ENCODE data around the gene OSBP2.
"Not testable (repeated sequence)": the region's sequence is repeated elsewhere in the genome, so short reads cannot be mapped to it uniquely, and the experiment has no call there.

The OSBP2 gene

GRCh38 chr22:30718491-30718890, 23.8 kb downstream of the OSBP2 start:
- no peak for DNase-seq (ENCODE audit: low read depth)

GRCh38 chr22:30718938-30719337, 24.3 kb downstream of the OSBP2 start:
- DNase-seq (ENCODE audit: low read depth): no peak

- DNase-seq (ENCODE audit: low read depth): no peak
Observed at GRCh38 chr22:30720263-30720837, 25.7 kb downstream of the OSBP2 start.

- no peak for DNase-seq (ENCODE audit: low read depth)
Observed at GRCh38 chr22:30721741-30722140, 27.1 kb downstream of the OSBP2 start.

GRCh38 chr22:30728826-30729225, 34.2 kb downstream of the OSBP2 start:
- no peak for DNase-seq (ENCODE audit: low read depth)

- no peak for DNase-seq (ENCODE audit: low read depth)
Observed at GRCh38 chr22:30731658-30732057, 37.0 kb downstream of the OSBP2 start.

GRCh38 chr22:30732426-30732825, 37.8 kb downstream of the OSBP2 start:
- no peak for DNase-seq (ENCODE audit: low read depth)

GRCh38 chr22:30733181-30733631, 38.5 kb downstream of the OSBP2 start:
- DNase-seq (ENCODE audit: low read depth): no peak

- DNase-seq (ENCODE audit: low read depth): not testable (repeated sequence)
Observed at GRCh38 chr22:30740007-30740406, 45.3 kb downstream of the OSBP2 start.

- not testable (repeated sequence) for DNase-seq (ENCODE audit: low read depth)
Observed at GRCh38 chr22:30740511-30740910, 45.8 kb downstream of the OSBP2 start.

GRCh38 chr22:30742291-30743256, 47.9 kb downstream of the OSBP2 start:
- DNase-seq (ENCODE audit: low read depth): no peak

GRCh38 chr22:30743257-30744020, 48.8 kb downstream of the OSBP2 start:
- DNase-seq (ENCODE audit: low read depth): no peak

GRCh38 chr22:30744224-30744623, 49.5 kb downstream of the OSBP2 start:
- no peak for DNase-seq (ENCODE audit: low read depth)

GRCh38 chr22:30747493-30747892, 52.8 kb downstream of the OSBP2 start:
- DNase-seq (ENCODE audit: low read depth): no peak

GRCh38 chr22:30749272-30749671, 54.6 kb downstream of the OSBP2 start:
- DNase-seq (ENCODE audit: low read depth): no peak

- DNase-seq (ENCODE audit: low read depth): no peak
Observed at GRCh38 chr22:30749849-30750248, 55.2 kb downstream of the OSBP2 start.

- DNase-seq (ENCODE audit: low read depth): no peak
Observed at GRCh38 chr22:30751529-30751928, 56.9 kb downstream of the OSBP2 start.

- DNase-seq (ENCODE audit: low read depth): no peak
Observed at GRCh38 chr22:30752771-30753170, 58.1 kb downstream of the OSBP2 start.

- DNase-seq (ENCODE audit: low read depth): no peak
Observed at GRCh38 chr22:30753701-30754100, 59.0 kb downstream of the OSBP2 start.

- DNase-seq (ENCODE audit: low read depth): no peak
Observed at GRCh38 chr22:30754521-30754920, 59.8 kb downstream of the OSBP2 start.

GRCh38 chr22:30754971-30755758, 60.5 kb downstream of the OSBP2 start:
- no peak for DNase-seq (ENCODE audit: low read depth)

GRCh38 chr22:30755759-30756124, 61.1 kb downstream of the OSBP2 start:
- no peak for DNase-seq (ENCODE audit: low read depth)
